ENCODE data around the gene CCDC24.

Gene CCDC24

DNA sequence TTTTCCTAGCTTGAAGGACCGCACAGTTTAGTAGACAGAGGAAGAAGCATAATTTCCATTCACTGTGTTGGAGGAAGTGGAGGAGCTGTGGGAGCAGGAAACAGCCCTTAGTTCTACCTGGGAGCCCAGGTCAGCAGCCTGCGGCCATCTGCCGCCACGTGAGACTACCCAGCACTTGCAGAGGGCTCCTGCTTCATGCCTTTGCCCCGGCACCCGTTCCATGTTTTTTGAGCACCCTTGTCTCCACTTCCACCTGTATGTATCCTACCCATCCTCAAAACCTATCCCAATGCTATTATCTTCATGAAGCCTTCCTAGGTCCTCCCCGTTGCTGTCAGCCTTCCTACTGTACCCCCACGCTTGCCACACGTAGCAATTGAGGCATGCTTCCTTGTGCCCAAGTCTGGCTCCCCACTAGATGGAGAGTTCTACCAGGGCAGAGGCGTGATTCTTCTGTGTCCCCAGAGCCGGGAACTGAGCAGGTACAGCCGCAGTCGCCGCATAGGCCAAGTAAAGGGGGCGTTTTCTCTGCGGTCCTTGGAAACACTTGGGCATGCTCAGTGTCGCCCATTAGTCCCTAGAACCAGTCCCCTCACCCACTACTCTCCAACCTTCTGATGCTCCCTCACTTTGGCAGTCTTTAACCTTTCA lies 38.0 kb downstream of the CCDC24 start:
- H3K27me3 ChIP-seq (ENCODE audit: control insufficient read depth, insufficient read depth, low read length), result no peaks in the 10 kb centered on the region
- H3K36me3 ChIP-seq (ENCODE audit: control insufficient read depth, insufficient read depth, low read length), result no peaks in the 10 kb centered on the region
- peak overlapping the region; percentile 53 for H3K9ac ChIP-seq (ENCODE audit: low read length)
- H3K4me3 ChIP-seq (ENCODE audit: low read length), result peak overlapping the region; percentile 73
- peak overlapping the region; percentile 85 for H3K27ac ChIP-seq (ENCODE audit: low read depth, low read length)
- H3K4me1 ChIP-seq (ENCODE audit: control insufficient read depth, insufficient read depth, low read length), result peaks cover 16% of the 10 kb centered on the region

DNA sequence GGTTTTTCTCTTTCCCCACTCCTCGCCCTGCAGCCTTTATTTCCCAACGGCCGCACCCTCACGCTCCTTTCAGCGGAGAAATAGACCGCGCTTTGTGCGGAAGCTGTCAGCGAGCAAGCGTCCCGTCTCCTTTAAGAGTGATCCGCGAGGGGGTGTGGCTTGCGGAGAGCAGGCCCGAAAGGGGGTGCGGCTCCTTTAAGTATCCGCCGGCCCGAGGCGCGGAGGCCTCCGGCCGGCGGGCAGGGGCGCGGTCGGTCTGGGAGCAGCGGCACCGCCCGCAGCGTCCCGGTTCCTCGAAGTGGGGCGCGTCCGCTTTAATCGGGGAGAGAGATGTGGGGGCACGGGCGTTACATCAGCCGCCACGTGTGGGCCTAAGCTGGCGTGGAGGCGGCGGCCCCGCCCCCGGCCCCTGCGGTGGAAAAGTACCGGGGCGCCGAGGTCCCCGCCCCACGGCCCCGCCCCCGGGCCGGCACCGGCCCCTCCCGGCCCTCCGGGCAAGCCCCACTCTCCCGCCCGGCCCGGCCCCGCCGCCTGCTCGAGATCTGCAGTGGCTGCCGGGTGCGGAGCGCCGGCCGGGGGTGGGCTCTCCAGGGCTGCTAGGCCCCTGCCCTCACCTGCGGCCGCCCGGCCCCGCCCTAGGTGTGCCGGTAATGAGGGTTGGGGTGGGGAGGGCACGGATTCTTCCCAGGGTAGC lies 38.7 kb downstream of the CCDC24 start:
- Histone ChIP-seq H3K9ac (ENCODE audit: low read length) (peak overlapping the region; percentile 53), H3K27me3 (ENCODE audit: control insufficient read depth, insufficient read depth, low read length) (no peaks in the 10 kb centered on the region), H3K27ac (ENCODE audit: low read depth, low read length) (peak overlapping the region; percentile 85), H3K36me3 (ENCODE audit: control insufficient read depth, insufficient read depth, low read length) (no peaks in the 10 kb centered on the region), H3K4me1 (ENCODE audit: control insufficient read depth, insufficient read depth, low read length) (peaks cover 19% of the 10 kb centered on the region), H3K4me3 (ENCODE audit: low read length) (peak overlapping the region; percentile 73)

DNA sequence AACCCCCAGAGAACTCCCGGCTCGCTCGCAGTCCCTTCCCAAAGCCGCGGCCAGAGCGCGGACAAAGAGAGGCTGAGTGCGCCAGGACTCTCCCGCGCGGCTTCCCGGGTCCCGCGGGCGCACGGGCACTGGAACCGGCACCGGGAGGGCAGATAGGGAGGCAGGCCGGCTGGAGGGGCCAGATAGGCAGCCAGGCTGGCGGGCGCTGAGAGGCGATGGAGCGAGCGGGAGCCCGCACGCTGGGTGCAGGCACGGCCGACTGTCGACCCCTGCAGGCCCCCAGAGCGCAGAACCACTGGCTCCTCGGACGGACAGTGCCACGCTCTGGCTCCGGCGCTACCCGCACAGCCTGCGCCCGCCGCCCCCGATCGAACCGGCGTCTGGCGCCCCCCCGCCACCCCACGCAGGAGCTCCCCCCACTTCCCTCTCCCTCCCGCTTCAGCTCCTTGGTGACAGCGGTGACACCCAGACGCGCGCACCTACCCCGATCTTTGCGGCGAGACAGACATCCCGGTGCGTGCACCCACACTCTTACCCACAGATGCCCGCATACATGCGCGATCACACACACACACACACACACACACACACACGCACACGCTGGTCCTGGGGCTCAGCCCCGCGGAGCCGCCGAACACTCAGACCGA lies 39.3 kb downstream of the CCDC24 start:
- H3K4me3 ChIP-seq (ENCODE audit: low read length), result peak overlapping the region; percentile 73
- no peaks in the 10 kb centered on the region for H3K36me3 ChIP-seq (ENCODE audit: control insufficient read depth, insufficient read depth, low read length)
- peak overlapping the region; percentile 28 for H3K9ac ChIP-seq (ENCODE audit: low read length)
- H3K4me1 ChIP-seq (ENCODE audit: control insufficient read depth, insufficient read depth, low read length), result peaks cover 25% of the 10 kb centered on the region
- H3K27me3 ChIP-seq (ENCODE audit: control insufficient read depth, insufficient read depth, low read length), result no peaks in the 10 kb centered on the region
- H3K27ac ChIP-seq (ENCODE audit: low read depth, low read length), result peak overlapping the region; percentile 85

DNA sequence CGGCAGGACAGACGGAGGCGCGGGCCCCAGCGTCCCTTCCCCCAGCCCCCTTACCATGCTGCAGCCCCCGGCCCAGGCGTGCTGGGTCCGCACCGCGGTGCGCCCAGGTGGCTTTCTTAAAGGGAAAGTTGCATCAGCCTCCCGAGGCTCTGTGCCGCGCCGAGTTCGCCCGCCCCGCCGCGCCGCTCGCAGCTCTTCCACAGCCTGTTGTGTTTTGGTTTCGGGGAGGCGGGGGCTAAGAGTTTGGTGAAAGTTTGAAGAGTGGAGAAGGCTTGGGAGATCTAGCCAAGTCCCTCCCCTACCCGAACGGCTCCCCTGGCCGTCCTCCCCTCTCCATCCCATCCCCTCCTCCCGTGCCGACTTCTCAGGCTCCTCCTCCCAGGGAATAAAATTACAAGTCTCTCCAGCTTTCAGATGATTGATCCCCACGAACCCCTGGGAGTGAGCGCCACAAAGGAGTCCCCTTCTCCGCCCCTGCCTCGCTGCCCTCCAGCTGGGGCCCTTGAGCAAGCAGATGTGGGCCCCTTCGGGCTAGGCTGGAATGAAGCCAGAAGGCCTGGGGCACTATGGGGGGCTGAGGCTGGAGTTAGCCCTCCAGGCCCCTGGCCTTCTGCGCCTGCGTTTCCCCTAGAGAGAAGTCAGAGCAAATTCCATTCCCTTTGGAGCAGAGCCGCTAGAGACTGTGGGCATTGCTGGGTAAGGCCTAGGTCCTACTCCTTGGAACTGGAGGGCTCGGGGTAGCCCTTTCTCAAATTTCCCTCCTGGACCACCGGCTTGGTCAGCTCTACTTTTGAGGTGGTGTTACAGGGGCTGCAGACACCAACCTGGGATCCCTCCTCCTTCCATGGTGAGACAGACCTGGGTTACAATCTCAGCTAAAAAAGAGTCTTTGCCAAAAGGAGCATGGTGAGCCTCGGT lies 40.1 kb downstream of the CCDC24 start, which contains the start of gene SLC6A9:
Gene SLC6A9, minus strand, starts transcription at position 211 of the 918 bp plus-strand sequence. CDS start 7,185 bp downstream, outside the sequence.
- Histone ChIP-seq H3K27ac (ENCODE audit: low read depth, low read length) (peak within 1 kb of the TSS; percentile 85), H3K9ac (ENCODE audit: low read length) (peak within 1 kb of the TSS; percentile 28), H3K27me3 (ENCODE audit: control insufficient read depth, insufficient read depth, low read length) (no peaks in the 10 kb centered on the region), H3K36me3 (ENCODE audit: control insufficient read depth, insufficient read depth, low read length) (no peaks in the 10 kb centered on the region), H3K4me1 (ENCODE audit: control insufficient read depth, insufficient read depth, low read length) (peaks cover 33% of the 10 kb centered on the region), H3K4me3 (ENCODE audit: low read length) (peak within 1 kb of the TSS; percentile 73)

DNA sequence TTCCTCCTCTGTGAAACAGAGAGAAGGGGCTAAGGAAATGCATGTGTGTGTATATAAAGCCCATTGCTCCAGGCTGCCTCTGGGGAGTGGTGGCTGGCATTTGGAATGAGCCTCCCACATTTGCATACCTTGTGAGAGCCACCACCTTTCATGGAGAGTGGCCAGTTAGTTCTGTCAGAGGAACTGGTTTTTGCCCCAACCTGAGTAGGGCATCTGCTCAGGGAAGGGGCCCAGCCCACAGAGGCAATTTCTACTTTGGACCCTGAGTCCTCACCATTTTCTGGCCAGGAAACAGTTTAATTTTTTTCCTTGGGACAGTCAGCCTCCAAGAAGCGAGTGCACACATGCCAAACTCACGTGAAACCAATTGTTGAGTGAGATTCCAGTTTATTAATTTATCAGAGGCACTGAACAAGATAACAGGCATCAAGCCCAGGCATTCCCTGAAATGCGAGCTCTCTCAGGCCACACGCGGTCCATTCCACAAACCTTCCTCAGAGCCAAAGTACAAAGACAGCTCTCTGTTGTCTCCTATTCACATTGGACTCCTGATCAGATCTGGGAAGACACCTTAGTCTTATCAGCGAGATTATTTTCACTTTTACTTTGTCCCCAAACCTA lies 40.9 kb downstream of the CCDC24 start:
- H3K4me3 ChIP-seq (ENCODE audit: low read length), result no peak overlapping the region
- peak overlapping the region; percentile 85 for H3K27ac ChIP-seq (ENCODE audit: low read depth, low read length)
- no peaks in the 10 kb centered on the region for H3K27me3 ChIP-seq (ENCODE audit: control insufficient read depth, insufficient read depth, low read length)
- H3K4me1 ChIP-seq (ENCODE audit: control insufficient read depth, insufficient read depth, low read length), result peaks cover 34% of the 10 kb centered on the region
- no peak overlapping the region for H3K9ac ChIP-seq (ENCODE audit: low read length)
- H3K36me3 ChIP-seq (ENCODE audit: control insufficient read depth, insufficient read depth, low read length), result no peaks in the 10 kb centered on the region

DNA sequence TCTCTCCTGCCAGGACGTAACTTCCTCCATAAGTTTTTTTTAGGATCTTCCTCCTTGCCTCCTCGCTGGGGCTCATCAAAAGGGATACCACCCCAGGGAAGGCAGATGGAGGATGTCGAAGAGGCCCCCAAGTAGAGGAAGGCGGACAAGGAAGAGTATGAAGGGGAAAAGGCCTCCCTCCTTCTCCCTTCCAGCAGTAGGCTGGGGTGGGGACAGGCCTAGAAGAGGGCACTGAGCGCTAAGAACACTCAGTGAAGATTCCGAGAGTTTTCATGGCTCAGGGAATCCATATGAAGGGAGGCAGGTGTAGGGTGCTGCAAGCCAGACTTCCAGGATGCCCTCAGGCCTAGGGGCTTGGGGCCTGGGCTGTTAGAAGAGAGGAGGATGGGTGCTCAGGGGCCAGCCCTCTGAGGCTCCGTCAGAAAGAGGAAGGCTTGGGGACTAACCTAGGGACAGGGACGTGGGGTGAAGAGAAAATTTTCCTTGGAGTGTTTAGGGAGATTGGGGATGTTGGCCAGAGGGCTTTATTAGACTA lies 41.7 kb downstream of the CCDC24 start:
- H3K9ac ChIP-seq (ENCODE audit: low read length), result no peak overlapping the region
- no peak overlapping the region for H3K4me3 ChIP-seq (ENCODE audit: low read length)
- H3K36me3 ChIP-seq (ENCODE audit: control insufficient read depth, insufficient read depth, low read length), result no peaks in the 10 kb centered on the region
- H3K27me3 ChIP-seq (ENCODE audit: control insufficient read depth, insufficient read depth, low read length), result no peaks in the 10 kb centered on the region
- H3K27ac ChIP-seq (ENCODE audit: low read depth, low read length), result peak overlapping the region; percentile 85
- peaks cover 34% of the 10 kb centered on the region for H3K4me1 ChIP-seq (ENCODE audit: control insufficient read depth, insufficient read depth, low read length)

DNA sequence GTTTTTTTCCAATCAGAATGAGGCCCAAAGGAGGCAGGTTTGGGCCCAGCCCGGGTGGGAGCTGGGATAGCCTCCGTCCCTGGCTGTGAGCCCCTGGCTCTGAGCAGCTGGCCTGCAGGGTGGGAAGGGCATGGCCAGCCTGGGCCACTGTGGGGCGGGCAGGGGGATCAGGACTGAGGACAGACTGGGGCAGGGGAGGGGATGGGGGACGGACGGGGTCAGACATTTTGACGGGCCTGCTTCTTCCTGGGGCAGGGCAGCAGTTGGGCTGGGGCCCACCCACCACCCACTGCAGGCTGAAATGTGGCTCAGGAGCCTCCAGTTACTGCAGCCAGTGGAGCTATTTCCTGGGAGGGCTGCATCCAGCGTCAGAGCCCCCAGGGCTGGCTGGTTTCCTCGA lies 42.4 kb downstream of the CCDC24 start:
- no peaks in the 10 kb centered on the region for H3K36me3 ChIP-seq (ENCODE audit: control insufficient read depth, insufficient read depth, low read length)
- no peak overlapping the region for H3K4me3 ChIP-seq (ENCODE audit: low read length)
- H3K27ac ChIP-seq (ENCODE audit: low read depth, low read length), result peak overlapping the region; percentile 85
- no peak overlapping the region for H3K9ac ChIP-seq (ENCODE audit: low read length)
- peaks cover 34% of the 10 kb centered on the region for H3K4me1 ChIP-seq (ENCODE audit: control insufficient read depth, insufficient read depth, low read length)
- H3K27me3 ChIP-seq (ENCODE audit: control insufficient read depth, insufficient read depth, low read length), result no peaks in the 10 kb centered on the region

DNA sequence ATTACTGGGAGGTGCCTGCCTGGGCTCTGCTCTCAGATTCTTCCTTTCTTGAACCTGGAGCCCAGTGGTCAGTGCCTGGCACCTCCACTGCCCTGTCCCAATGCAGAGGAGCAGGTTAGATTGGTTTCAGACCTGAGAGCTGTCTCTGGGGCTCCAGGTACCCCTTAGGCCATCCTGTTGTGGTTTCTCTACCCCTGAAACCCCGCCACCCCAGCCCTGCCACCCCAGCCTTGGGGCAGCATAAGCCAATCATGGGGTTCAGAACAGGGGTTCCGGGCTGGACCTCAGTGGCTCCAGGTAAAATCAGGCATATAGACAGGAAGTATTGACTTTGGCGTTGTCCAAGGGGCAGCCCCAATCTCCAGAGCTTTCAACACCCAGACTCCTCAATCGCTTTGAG lies 43.0 kb downstream of the CCDC24 start:
- Histone ChIP-seq H3K4me1 (ENCODE audit: control insufficient read depth, insufficient read depth, low read length) (peaks cover 31% of the 10 kb centered on the region), H3K36me3 (ENCODE audit: control insufficient read depth, insufficient read depth, low read length) (no peaks in the 10 kb centered on the region), H3K4me3 (ENCODE audit: low read length) (no peak overlapping the region), H3K27ac (ENCODE audit: low read depth, low read length) (no peak overlapping the region), H3K27me3 (ENCODE audit: control insufficient read depth, insufficient read depth, low read length) (no peaks in the 10 kb centered on the region), H3K9ac (ENCODE audit: low read length) (no peak overlapping the region)

DNA sequence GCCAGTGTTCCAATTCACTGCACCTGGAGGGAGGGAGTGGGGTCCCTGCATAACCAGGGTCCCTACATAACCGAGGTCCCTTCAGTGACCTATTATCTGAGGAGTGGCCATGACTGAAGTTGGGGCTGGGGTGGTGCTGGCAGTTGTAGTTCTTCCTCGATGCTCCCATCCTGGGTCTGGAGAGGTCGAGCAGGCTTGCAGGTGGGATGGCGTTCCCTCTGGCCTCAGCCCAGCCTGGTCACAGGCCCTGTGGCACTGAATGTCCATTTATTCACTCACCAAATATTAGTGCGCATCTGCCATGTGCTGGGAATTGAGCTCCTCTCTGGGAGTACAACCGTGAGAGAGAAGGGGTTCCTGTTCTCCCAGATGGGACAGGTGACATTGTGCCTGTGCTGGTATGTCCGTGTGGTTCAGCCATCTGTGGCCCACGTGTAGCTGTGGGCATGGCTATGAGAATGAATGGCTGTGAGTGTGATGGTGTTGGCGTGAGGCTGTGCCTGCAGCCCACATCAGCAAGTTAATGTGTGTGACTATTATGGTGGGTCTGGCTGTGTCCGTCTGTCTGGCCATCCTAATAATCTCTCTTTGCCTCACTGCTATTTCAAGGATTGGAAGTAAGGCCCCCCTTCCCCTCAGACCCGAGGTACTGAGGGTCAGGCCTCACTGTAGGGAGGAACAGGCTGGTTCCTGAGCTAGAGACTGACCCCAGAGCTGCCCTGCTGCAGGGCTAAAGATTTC lies 43.7 kb downstream of the CCDC24 start:
- H3K4me1 ChIP-seq (ENCODE audit: control insufficient read depth, insufficient read depth, low read length), result peaks cover 28% of the 10 kb centered on the region
- no peak overlapping the region for H3K4me3 ChIP-seq (ENCODE audit: low read length)
- H3K27me3 ChIP-seq (ENCODE audit: control insufficient read depth, insufficient read depth, low read length), result no peaks in the 10 kb centered on the region
- H3K9ac ChIP-seq (ENCODE audit: low read length), result no peak overlapping the region
- no peaks in the 10 kb centered on the region for H3K36me3 ChIP-seq (ENCODE audit: control insufficient read depth, insufficient read depth, low read length)
- peak overlapping the region; percentile 70 for H3K27ac ChIP-seq (ENCODE audit: low read depth, low read length)

DNA sequence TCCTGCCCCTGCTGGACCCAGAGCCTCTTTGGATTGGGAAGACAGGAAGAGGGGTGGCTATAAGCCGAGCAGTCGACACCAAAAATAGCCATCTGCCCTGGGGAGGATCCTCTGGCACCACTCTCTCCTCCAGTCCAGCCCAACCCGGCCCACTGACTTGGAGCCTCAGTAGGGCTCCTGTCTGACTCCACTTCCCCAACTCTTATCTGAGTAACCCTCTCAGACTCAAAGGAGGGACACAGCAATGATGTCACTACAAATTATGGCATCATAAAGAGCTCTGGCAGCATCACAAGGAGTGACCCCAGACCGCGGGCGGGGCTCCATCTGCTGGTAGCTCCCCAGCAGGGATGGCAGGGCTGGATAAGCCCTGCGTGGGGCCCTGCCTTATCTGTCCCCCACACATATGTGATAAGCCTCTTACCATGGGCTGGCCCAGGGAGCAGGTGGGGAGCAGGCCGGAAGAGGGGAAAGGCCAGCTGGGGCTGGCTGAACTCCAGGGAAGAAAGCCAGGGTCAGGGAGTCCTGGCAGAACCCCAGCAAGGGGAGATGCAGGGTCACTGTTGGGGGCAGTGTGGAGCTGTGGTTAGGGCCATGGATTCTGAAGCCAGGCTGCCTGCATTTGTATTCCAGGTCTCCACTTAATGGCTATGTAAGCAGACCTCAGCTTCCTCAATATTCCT lies 44.5 kb downstream of the CCDC24 start:
- Histone ChIP-seq H3K27me3 (ENCODE audit: control insufficient read depth, insufficient read depth, low read length) (no peaks in the 10 kb centered on the region), H3K4me3 (ENCODE audit: low read length) (no peak overlapping the region), H3K9ac (ENCODE audit: low read length) (no peak overlapping the region), H3K27ac (ENCODE audit: low read depth, low read length) (peak overlapping the region; percentile 70), H3K4me1 (ENCODE audit: control insufficient read depth, insufficient read depth, low read length) (peaks cover 28% of the 10 kb centered on the region), H3K36me3 (ENCODE audit: control insufficient read depth, insufficient read depth, low read length) (no peaks in the 10 kb centered on the region)

Measured in rectal smooth muscle tissue (tissue), 1 donor.